HG02852 (cell line): ENCODE data around the gene MFSD11.
"Not testable (repeated sequence)": the region's sequence is repeated elsewhere in the genome, so short reads cannot be mapped to it uniquely, and the experiment has no call there.

Experiments used
- ATAC-seq: cut with Tn5 transposase; IDR thresholded peaks from one replicate; pipeline ENCODE4 v1.9.1; 2021; ENCODE audit warnings: mild to moderate bottlenecking, moderate library complexity; ENCODE audit not compliant: unreplicated experiment

The MFSD11 gene

DNA sequence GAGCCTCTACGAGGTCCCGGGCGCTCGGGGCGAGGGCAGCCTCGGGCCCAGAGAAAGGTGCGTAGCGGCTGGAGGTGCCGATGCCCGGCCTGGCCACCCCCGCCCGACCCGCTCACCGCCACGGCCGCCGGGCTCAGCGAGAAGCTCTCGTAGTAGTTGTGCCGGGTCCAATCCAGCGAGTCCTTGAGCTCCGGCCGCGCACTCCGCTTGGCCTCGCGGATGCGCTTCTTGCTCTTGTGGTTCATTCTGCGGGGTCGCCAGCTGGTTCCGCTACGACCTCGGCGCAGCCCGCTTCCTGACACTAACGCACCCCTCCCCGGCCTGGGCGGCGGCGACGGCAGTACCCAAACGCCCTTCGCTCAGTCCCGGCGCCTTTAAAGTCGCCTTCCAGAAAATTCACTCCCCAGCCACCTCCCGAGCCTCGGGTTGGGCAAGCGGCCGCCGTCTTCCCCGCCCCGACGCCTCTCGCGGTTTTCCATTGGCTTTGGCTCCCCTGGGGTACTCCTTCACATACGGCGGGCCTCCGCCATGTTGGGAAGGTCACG, 11.6 kb upstream of the MFSD11 start, which contains the start of gene JMJD6:
Gene JMJD6 (minus strand): TSS at position 376 of the 545 bp plus-strand sequence. CDS start 131 bp downstream, at position 245.
- ATAC-seq = peak; percentile 64

GRCh38 chr17:76726776-76727718, 10.9 kb upstream of the MFSD11 start, which contains the start of gene METTL23:
Gene METTL23 (plus strand): TSS chr17:76726839. CDS start chr17:76729711, 2,872 bp downstream.
- ATAC-seq = peak; percentile 48

GRCh38 chr17:76727745-76728456, 10.0 kb upstream of the MFSD11 start:
- no peak for ATAC-seq

DNA sequence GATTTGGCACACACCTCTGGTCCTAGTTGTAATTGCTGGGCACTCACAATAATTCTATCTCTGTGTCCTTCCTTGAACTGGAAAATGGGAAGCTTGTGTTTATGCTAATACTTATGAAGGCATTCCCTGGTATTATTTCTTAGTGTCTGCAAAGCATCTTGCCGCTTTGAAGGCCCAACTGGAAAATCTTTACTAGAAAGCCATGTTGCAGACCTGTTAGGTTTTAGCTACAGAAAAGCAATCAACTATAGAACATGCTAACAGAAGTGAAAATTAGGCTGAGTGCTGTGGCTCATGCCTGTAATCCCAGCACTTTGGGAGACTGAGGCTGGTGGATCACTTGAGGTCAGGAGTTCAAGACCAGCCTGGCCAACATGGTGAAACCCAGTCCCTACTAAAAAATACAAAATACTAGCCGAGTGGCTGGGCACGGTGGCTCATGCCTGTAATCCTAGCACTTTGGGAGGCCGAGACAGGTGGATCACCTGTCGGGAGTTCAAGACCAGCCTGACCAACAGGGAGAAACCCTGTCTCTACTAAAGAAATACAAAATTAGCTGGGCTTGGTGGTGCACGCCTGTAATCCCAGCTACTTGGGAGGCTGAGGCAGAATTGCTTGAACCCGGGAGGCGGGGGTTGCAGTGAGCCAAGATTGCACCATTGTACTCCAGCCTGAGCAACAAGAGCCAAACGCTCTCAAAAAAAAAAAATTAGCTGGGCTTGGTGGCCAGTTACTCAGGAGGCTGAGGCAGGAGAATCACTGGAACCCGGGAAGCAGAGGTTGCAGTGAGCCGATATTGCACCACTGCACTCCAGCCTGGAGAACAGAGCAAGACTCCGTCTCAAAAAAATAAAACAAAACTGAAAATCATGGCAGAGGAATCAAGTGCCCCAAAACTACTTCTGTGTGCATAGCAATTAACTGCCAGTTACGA, 5.9 kb upstream of the MFSD11 start:
- ATAC-seq = not testable (repeated sequence)

DNA sequence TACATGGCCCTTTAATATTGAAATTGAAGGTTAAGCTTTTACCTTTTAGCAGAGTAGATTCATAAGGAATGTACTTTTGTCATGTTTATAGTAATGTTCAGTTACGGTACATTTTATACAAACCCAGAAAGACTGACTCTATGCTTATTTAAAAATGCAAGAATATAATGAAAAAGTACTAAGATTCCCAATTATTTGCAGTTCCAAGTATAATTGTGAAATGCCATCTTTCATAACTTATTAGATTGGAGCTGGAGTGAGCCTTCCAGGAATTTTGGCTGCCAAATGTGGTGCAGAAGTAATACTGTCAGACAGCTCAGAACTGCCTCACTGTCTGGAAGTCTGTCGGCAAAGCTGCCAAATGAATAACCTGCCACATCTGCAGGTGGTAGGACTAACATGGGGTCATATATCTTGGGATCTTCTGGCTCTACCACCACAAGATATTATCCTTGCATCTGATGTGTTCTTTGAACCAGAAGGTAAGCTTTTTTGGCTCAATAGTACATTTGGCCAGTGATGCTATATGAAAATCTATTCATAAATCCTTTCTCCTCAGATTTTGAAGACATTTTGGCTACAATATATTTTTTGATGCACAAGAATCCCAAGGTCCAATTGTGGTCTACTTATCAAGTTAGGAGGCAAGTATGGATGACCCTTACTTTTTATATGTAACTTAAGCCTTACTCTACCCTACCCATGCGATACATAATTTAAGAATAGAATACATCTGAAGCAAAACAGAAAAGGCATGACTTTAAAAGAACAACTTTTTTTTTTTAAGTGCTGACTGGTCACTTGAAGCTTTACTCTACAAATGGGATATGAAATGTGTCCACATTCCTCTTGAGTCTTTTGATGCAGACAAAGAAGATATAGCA, 4.9 kb upstream of the MFSD11 start:
- ATAC-seq = no peak

DNA sequence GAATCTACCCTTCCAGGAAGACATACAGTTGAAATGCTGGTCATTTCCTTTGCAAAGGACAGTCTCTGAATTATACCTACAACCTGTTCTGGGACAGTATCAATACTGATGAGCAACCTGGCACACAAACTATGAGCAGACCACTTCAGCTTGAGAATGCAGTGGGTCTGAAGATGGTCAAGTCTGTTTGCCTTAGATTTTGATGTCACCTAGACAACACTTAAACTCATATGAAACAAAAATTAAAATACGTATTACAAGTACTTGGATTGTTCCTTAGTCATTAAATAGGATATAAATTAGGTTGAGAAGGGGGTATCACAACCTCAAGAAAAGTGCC, 4.3 kb upstream of the MFSD11 start:
- ATAC-seq = no peak

DNA sequence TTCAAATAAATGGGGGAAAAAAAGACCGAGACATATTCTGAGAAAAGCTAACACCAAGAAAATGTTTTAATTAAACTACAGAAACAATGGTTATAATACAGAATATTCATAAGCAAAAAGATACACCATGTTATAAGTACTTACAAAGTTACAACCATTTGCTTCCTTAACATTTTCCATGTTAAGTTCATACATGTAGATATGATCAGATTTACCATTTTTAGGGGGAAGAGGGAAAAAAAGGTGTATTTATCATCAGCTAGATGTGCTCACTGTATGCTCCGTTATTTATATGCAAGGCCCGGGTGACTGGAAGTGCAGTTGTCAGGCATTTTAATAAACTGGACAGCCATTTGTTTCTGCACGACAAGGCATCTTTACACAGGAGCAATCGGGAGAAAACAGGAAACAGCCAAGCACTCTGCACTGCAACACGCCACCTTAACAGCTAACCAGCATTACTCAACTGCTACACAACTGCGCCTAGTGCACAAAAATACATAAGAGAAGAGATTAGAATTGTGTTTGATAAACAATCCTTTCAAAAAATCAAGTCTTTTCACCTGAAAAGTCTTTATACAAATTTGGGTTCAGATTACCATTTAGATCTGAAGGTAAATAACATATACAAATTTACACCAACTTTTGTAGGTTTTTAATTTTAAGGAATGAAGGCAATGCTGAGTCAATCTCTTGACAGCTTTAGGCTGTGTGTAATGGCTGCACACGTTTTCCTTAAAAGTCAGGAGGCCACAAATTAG, 3.7 kb upstream of the MFSD11 start:
- ATAC-seq = no peak

- no peak for ATAC-seq
Measured at GRCh38 chr17:76735006-76735405, 2.9 kb upstream of the MFSD11 start.

GRCh38 chr17:76735586-76736348, 2.2 kb upstream of the MFSD11 start:
- ATAC-seq = no peak

- ATAC-seq = peak; percentile 13
Measured at GRCh38 chr17:76736349-76737081, 1.4 kb upstream of the MFSD11 start.

- peak; percentile 57 for ATAC-seq
Measured at GRCh38 chr17:76737082-76737675, 740 bp upstream of the MFSD11 start, which contains the start of gene SRSF2. Gene SRSF2 (minus strand): TSS chr17:76737331. CDS start chr17:76737160, 171 bp downstream.

DNA sequence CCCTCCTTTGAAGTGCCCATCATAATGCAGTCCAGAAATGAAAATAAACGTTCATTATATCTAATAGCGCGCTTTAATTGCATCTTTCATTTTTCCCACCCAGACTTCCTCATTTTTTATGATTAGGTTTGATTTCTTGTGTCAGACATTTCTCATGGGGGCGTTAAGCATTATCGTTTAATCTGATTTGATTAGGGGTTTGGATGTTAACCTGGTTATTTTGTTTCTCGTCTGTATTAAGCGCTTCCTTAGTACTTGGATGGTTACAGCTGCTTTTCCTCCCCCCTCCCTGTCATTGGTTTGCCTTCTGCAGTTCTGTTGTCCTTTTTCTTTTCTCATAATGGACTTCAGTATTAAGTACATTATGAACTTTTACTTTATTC, 540 bp downstream of the MFSD11 start:
- no peak for ATAC-seq

GRCh38 chr17:76739568-76740115, 1.7 kb downstream of the MFSD11 start:
- ATAC-seq = not testable (repeated sequence)

GRCh38 chr17:76740329-76741118, 2.6 kb downstream of the MFSD11 start:
- ATAC-seq = no peak

- ATAC-seq = no peak
Measured at GRCh38 chr17:76742958-76743357, 5.0 kb downstream of the MFSD11 start.

- no peak for ATAC-seq
Measured at GRCh38 chr17:76744747-76745146, 6.8 kb downstream of the MFSD11 start.
